Globus pallidus (tissue), 1 donor: ENCODE data around the gene NOS1AP.

Source experiments
- DNase-seq: peaks from one replicate; pipeline ENCODE4 v3.0.0-alpha.2; 2015; ENCODE audit warnings: low spot score

Gene NOS1AP

GRCh38 chr1:162367772-162368171 lies 298.3 kb downstream of the NOS1AP start:
- no peak for DNase-seq

GRCh38 chr1:162368451-162368850 lies 299.0 kb downstream of the NOS1AP start:
- DNase-seq: no peak

- no peak for DNase-seq
Observed at GRCh38 chr1:162369571-162369970, 300.1 kb downstream of the NOS1AP start.

GRCh38 chr1:162370161-162370560 lies 300.7 kb downstream of the NOS1AP start:
- DNase-seq: no peak

- DNase-seq: no peak
Observed at GRCh38 chr1:162370721-162371120, 301.2 kb downstream of the NOS1AP start.

GRCh38 chr1:162371611-162372010 lies 302.1 kb downstream of the NOS1AP start:
- DNase-seq: no peak

- DNase-seq: no peak
Observed at GRCh38 chr1:162372159-162373071, 302.9 kb downstream of the NOS1AP start.

GRCh38 chr1:162373072-162373427 lies 303.6 kb downstream of the NOS1AP start:
- DNase-seq: no peak

GRCh38 chr1:162373541-162374260 lies 304.2 kb downstream of the NOS1AP start:
- DNase-seq: no peak

- DNase-seq: no peak
Observed at GRCh38 chr1:162374406-162374805, 304.9 kb downstream of the NOS1AP start.

GRCh38 chr1:162375463-162375862 lies 306.0 kb downstream of the NOS1AP start:
- DNase-seq: no peak

GRCh38 chr1:162376691-162377090 lies 307.2 kb downstream of the NOS1AP start, which contains the start of gene SPATA46:
Gene SPATA46 (minus strand): TSS chr1:162376854. CDS start chr1:162376790, 64 bp downstream.
- no peak for DNase-seq

GRCh38 chr1:162380061-162380846 lies 310.8 kb downstream of the NOS1AP start:
- no peak for DNase-seq

- no peak for DNase-seq
Observed at GRCh38 chr1:162381383-162381782, 311.9 kb downstream of the NOS1AP start, which contains the start of gene C1orf226. Gene C1orf226 (plus strand): TSS chr1:162381728. CDS start chr1:162381902, 174 bp downstream.

- DNase-seq: no peak
Observed at GRCh38 chr1:162381941-162382750, 312.7 kb downstream of the NOS1AP start.

- no peak for DNase-seq
Observed at GRCh38 chr1:162383091-162383490, 313.6 kb downstream of the NOS1AP start.

- no peak for DNase-seq
Observed at GRCh38 chr1:162383516-162383915, 314.0 kb downstream of the NOS1AP start.

- DNase-seq: no peak
Observed at GRCh38 chr1:162384116-162384515, 314.6 kb downstream of the NOS1AP start.

GRCh38 chr1:162384601-162385279 lies 315.2 kb downstream of the NOS1AP start:
- no peak for DNase-seq

GRCh38 chr1:162385280-162385623 lies 315.8 kb downstream of the NOS1AP start:
- DNase-seq: no peak

- no peak for DNase-seq
Observed at GRCh38 chr1:162385702-162386101, 316.2 kb downstream of the NOS1AP start.
